H1 (cell line): ENCODE measurements around the gene ST6GALNAC5. TPM values are rescaled to one million over a fixed set of nuclear protein-coding genes. Genes with fewer than 3 reads are reported as not detected.

Source experiments
- ASH2L ChIP-seq: fragments of 200-600, 300-600 bp; sonication (generic); IDR thresholded peaks from one replicate; pipeline ENCODE4 v1.7.1; 2017; ENCODE audit warnings: low read length
- polyA plus RNA-seq, 7 experiments: library from polyadenylated mRNA; depleted of rRNA in 3 of 7; stranded (reverse) in 5 of 7; unstranded in 2 of 7; fragments of >200 nt in 5 of 7; fragments of 200-250 nt in 2 of 7; gene quantifications; 1 replicate in 5 of 7; 2 replicates in 1 of 7; 4 replicates in 1 of 7; pipeline versions ENCODE4 v1.2.1 to v1.2.3, GENCODE V29; 2011 to 2013; ENCODE audit warnings: missing spikeins in 2 of 7, mixed read lengths in 2 of 7
- total RNA-seq: library from RNA; stranded (reverse); fragmentation: NEBNext Ultra II Directional; extraction: Animal tissue kit (Norgen Biotek cat#: 25700); gene quantifications from 2 replicates; pipeline ENCODE4 v1.2.1, GENCODE V29; 2021
- TF ChIP-seq, protein P1 (sequence below): fragments of 300-600 bp; sonication (generic); IDR thresholded peaks from 2 replicates; pipeline ENCODE4 v1.7.1; 2012; ENCODE audit warnings: low read length, moderate library complexity, mild to moderate bottlenecking, inconsistent platforms; ENCODE audit not compliant: insufficient replicate concordance

ST6GALNAC5 gene
- total and polyA plus RNA-seq, 2 of the 8 experiments (the other 6 are each of a cell fraction or from before 2014, with no cell fraction given): 6.2 to 7.3 TPM

DNA sequence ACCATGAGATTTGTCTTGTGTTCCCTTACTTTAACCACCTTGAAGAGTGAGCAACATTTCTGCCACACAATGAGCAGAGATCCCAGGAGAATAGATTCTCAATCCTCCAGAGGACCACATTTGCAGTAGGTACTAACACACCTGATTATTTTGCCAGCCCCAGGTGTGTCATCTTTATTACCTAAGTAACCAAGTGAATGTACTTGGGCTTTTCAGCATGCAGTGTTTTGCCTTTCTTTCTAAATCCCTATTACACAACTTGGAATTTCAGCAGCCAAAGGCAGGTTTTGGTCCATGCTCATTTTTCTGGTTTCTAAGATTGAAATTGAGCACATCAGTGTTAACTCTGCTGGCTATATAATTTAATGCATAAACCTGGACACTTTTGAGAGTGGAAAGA lies 43.2 kb upstream of the ST6GALNAC5 start (continued):
- TF ChIP-seq, protein P1, sequence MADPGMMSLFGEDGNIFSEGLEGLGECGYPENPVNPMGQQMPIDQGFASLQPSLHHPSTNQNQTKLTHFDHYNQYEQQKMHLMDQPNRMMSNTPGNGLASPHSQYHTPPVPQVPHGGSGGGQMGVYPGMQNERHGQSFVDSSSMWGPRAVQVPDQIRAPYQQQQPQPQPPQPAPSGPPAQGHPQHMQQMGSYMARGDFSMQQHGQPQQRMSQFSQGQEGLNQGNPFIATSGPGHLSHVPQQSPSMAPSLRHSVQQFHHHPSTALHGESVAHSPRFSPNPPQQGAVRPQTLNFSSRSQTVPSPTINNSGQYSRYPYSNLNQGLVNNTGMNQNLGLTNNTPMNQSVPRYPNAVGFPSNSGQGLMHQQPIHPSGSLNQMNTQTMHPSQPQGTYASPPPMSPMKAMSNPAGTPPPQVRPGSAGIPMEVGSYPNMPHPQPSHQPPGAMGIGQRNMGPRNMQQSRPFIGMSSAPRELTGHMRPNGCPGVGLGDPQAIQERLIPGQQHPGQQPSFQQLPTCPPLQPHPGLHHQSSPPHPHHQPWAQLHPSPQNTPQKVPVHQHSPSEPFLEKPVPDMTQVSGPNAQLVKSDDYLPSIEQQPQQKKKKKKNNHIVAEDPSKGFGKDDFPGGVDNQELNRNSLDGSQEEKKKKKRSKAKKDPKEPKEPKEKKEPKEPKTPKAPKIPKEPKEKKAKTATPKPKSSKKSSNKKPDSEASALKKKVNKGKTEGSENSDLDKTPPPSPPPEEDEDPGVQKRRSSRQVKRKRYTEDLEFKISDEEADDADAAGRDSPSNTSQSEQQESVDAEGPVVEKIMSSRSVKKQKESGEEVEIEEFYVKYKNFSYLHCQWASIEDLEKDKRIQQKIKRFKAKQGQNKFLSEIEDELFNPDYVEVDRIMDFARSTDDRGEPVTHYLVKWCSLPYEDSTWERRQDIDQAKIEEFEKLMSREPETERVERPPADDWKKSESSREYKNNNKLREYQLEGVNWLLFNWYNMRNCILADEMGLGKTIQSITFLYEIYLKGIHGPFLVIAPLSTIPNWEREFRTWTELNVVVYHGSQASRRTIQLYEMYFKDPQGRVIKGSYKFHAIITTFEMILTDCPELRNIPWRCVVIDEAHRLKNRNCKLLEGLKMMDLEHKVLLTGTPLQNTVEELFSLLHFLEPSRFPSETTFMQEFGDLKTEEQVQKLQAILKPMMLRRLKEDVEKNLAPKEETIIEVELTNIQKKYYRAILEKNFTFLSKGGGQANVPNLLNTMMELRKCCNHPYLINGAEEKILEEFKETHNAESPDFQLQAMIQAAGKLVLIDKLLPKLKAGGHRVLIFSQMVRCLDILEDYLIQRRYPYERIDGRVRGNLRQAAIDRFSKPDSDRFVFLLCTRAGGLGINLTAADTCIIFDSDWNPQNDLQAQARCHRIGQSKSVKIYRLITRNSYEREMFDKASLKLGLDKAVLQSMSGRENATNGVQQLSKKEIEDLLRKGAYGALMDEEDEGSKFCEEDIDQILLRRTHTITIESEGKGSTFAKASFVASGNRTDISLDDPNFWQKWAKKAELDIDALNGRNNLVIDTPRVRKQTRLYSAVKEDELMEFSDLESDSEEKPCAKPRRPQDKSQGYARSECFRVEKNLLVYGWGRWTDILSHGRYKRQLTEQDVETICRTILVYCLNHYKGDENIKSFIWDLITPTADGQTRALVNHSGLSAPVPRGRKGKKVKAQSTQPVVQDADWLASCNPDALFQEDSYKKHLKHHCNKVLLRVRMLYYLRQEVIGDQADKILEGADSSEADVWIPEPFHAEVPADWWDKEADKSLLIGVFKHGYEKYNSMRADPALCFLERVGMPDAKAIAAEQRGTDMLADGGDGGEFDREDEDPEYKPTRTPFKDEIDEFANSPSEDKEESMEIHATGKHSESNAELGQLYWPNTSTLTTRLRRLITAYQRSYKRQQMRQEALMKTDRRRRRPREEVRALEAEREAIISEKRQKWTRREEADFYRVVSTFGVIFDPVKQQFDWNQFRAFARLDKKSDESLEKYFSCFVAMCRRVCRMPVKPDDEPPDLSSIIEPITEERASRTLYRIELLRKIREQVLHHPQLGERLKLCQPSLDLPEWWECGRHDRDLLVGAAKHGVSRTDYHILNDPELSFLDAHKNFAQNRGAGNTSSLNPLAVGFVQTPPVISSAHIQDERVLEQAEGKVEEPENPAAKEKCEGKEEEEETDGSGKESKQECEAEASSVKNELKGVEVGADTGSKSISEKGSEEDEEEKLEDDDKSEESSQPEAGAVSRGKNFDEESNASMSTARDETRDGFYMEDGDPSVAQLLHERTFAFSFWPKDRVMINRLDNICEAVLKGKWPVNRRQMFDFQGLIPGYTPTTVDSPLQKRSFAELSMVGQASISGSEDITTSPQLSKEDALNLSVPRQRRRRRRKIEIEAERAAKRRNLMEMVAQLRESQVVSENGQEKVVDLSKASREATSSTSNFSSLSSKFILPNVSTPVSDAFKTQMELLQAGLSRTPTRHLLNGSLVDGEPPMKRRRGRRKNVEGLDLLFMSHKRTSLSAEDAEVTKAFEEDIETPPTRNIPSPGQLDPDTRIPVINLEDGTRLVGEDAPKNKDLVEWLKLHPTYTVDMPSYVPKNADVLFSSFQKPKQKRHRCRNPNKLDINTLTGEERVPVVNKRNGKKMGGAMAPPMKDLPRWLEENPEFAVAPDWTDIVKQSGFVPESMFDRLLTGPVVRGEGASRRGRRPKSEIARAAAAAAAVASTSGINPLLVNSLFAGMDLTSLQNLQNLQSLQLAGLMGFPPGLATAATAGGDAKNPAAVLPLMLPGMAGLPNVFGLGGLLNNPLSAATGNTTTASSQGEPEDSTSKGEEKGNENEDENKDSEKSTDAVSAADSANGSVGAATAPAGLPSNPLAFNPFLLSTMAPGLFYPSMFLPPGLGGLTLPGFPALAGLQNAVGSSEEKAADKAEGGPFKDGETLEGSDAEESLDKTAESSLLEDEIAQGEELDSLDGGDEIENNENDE: no peak
- TF ChIP-seq ASH2L: no peak
